ENCODE results near the gene ACER3. TPM values are rescaled to one million over a fixed set of nuclear protein-coding genes. Genes with fewer than 3 reads are reported as not detected.
A peak's percentile ranks its signal among the peaks of the same experiment; 100 is the strongest.
"Not testable (repeated sequence)": the region's sequence is repeated elsewhere in the genome, so short reads cannot be mapped to it uniquely, and the experiment has no call there.

The ACER3 gene
- total RNA-seq, 1 experiment from 2014 or later, result 47.2 TPM

DNA sequence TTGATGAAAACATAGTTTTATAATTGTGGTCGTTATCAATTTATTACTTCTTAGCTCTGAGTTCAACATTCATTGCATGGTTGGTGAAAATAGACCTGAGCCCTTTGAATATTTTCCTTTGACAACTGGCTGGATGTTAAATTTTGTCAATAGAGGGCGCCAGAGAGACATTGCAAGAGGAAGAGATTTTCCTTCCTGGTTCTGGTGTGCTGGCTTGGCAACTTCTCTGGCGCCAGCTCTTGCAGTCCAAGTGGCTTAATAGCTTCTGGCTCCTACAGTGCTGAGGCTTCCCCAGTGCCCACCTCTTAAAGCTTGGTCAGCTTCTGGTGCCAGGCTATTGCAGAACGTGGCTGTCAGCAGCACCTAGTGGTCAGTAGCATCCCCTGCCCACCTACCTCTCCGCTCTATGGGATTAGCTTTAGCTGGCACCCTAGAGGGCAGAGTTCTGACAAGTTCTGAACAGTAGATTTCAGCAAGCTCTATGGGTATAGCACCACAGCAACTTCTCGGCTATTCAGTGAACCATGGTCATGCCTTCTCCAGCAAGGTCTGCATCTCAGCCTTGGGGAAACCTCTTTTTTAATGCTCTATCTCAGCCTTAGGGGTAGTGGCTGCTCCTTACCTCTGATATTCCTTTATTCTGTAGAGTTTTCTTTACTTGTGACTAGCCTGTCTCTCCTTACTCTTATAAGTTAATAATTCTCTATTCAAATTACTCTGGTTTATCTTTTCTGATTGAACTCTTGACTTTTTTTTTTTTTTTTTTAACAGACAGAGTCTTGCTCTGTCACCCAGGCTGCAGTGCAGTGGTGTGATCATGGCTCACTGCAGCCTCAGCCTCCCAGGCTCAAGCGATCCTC is 59.4 kb downstream of the ACER3 start:
- DNase-seq (ENCODE audit: low read depth), result peak; percentile 78

DNA sequence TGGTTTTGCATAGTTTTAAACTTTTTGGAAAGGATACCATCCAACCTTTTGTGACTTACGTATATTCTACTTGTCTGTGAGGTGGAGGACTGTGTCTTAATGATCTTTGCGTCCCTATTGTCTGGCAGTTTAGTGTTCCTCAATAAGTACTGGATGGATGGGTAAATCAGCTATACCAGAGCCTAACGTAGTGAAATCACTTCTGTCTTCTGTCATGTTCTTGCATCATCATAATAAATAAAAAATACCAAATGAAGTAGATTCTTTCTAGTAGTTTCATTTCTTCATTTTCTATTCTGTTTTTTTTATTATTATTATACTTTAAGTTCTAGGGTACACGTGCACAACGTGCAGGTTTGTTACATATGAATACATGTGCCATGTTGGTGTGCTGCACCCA is 66.4 kb downstream of the ACER3 start:
- no peak for DNase-seq (ENCODE audit: low read depth)

DNA sequence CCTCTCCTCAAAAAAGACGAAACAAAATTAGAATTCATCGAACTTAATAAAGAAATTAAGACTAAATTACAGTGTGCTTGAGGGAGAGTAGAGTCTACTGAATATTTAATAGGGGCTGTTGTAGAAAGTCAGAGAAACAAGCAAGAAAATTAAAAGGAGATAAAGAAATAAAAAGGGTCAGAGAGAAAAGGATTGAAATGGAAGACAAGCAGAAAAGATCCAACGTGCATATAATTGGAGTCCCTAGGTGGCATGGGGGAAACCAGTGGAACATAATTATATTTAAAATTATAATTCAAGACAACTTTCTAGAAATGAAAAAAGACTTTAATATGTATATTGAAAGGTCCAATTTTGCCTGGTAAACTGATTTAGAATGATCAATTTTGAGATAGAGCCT is 74.3 kb downstream of the ACER3 start:
- no peak for DNase-seq (ENCODE audit: low read depth)

DNA sequence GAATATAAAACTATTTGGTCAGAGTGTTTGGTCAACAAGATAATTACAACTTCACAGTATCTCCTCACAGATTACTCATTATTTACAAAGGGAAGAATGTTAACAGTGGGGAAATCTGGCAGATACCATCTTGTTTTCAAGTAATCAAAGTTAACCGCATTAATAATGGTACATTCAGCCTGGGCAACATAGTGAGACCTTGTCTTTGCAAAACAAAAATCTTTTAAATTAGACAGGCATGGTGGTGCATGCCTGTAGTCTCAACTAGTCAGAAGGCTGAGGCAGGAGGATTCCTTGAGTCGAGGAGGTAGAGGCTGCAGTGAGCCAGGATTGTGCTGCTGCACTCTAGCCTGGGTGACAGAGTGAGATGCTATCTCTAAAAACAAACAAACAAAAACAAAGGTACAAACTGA is 78.5 kb downstream of the ACER3 start:
- no peak for DNase-seq (ENCODE audit: low read depth)

DNA sequence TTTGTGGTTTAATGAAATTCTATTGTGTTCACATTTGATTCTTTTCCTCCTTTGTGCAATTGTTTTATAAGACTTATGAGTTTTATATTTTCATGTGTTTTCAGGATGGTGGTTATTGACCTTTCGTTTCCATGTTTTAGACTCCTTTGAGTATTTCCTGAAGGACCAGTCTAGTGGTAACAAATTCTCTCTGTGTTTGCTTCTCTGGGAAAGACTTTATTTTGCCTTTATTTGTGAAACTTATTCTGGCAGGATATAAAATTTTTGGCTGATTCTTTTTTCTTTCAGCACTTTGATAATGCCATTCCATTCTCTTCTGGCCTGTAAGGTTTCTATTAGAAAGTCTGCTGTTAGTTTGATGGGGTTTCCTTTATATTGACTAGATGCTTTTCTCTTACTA is 83.5 kb downstream of the ACER3 start:
- DNase-seq (ENCODE audit: low read depth), result no peak

DNA sequence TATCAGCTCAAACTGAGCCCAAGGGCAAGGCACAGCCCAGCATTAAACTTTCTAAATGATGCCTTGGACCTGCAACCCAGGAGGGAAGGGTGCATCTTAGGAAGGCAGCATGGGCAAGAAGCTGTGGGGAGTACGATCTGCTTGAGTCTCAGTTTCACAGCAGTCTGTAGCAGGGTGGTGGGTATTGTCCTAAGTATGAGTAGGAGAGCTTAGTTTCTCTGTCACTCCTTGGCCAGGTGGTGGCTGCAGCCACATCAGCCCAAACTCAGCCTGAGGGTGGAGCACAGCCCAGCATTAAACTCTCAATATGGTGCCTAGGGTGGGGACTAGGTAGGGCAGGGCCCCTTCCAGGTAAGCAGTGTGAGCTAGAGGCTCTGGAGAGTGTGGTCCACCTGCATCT is 85.5 kb downstream of the ACER3 start:
- no peak for DNase-seq (ENCODE audit: low read depth)

DNA sequence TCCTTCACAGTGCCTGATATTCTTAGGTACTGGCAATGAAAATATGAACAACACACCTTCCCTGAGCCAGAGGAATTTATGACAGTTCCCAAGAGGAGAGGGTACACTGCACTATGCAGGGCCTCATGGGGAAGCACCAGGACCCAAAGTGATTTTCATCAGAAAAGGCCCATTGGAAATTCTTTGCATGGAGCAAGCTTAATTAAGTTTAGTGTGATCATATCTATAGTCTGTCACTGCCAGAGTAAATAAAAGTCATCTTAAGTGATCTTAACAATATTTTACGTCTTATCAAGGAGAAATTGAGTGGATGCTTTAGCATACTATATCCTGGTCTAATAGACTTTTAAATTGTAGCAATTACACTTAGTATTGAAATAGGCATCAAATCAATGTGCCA is 86.5 kb downstream of the ACER3 start:
- no peak for DNase-seq (ENCODE audit: low read depth)

DNA sequence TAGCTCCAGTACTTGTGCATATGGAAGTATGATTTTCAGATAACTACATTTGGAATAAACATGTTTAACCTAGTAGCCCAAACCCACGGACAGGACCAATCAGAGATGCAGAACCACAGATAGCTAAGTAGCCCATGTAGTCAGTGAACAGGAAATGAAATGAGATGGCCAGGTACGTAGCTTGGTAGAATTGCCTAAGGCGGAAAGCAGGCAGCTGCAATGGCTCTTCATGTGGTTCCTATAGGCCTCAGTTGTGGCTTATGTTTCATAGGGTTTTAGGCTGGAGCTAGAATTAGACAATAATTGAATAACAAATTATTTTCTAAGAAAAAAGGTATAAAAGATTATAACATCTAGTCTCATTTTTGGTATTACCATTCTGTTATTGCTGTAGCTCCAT is 87.1 kb downstream of the ACER3 start:
- no peak for DNase-seq (ENCODE audit: low read depth)

DNA sequence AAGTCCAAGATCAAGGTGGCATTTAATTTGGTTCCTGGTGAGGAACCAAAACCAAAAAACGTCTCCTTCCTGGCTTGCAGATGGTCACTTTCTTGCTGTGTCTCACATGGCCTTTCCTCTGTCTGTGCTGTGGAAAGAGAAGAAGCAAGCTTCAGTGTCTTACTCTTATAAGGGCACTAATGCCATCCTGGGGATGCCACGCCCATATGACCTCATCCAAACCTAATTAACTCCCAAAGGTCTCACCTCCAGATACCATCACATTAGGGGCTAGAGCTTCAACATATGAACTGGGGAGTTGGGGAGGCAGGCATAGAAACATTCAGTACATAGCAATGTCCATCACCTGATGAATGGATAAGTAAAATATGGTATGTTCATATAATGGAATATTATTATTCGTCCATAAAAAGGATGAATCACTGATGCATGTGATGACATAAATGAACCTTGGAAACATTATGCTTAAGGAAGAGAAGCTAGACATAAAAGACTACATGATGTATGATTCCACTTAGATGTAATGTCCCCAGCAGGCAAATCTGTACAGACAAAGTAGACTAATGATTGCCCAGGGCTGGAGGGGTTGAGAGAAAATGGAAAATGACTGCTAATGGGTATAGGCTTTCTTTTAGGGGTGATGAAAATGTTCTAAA is 94.9 kb downstream of the ACER3 start:
- no peak for DNase-seq (ENCODE audit: low read depth)

DNA sequence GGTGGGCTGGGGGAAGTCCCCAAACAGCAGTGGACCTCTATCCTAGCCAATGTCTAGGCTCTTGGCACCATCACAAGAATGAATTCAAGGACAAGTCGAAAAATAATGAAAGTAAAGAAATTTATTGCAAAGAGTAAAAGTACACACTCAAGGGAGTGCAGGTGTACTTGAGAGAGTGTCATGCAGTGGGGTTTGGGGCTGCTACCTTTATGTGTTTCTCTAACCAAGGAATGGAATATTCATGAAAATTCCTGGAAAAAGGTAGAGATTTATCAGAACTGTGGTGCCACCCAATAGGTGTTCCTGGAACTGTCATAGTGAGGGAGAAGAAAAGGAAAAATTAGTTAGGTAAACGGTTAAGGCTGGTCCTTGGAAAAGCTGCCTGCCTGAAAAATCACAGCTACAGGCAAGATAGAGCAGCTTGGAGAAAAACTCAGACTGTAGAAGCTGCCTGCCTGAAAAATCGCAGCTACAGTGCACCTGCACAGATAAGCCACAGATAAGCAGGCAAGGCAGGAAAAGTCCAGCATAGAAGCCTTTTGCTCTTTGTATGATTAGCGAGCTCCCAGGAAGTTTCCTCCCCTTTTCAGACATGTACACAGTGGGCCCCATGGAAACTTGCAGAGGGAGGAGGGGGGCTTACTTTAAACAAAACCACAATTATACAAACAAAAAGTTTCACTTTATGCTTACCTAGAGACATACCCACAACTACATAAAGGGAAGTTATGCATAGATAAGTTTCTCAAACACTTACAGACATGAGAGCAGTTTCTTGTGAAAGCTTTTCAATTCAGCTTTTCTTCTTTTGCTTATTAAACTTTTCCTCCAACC is 102.1 kb downstream of the ACER3 start:
- no peak for DNase-seq (ENCODE audit: low read depth)

DNA sequence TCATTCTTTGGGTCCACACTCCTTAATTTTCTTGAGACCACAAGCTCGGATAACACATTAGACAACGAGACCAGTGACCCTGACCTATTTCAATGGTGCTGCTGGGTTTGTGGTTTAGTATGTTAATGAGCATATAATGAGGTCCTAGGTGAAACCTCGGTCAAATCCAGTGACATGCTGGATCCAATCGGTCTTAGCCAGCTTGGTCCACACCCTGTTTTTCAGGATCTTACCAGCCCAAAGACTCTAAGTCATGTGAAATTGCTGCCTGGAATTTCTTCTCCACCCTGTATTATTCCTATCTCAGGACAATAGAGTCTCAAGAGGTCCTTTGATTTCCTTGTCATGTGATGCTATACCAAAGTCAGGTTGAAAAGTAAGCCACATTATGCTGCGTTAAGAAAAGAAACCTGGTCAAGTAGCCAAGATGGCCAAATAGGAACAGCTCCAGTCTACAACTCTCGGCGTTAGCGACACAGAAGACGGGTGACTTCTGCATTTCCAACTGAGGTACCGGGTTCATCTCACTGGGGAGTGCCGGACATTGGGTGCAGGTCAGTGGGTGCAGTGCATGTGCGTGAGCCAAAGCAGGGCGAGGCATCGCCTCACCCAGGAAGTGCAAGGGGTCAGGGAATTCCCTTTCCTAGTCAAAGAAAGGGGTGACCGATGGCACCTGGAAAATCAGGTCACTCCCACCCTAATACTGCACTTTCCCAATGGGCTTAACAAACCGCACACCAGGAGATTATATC is 102.9 kb downstream of the ACER3 start:
- DNase-seq (ENCODE audit: low read depth), result not testable (repeated sequence)

DNA sequence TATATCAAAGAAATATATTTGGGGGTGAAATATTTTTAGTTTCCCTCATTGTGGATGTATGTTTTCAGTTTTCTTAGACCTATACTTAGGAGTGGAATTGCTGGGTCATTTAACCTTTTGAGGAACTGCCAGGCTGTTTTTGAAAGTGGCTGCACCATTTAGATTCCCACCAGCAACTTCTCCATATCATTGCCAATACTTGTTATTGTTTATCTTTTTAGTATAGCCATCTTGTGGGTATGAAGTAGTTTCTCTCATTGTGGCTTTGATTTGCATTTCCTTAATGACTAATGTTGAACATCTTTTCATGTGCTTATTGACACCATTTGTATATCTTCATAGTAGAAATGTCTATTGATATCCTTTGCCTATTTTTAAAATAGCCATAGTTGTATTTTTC is 111.3 kb downstream of the ACER3 start:
- DNase-seq (ENCODE audit: low read depth), result no peak

DNA sequence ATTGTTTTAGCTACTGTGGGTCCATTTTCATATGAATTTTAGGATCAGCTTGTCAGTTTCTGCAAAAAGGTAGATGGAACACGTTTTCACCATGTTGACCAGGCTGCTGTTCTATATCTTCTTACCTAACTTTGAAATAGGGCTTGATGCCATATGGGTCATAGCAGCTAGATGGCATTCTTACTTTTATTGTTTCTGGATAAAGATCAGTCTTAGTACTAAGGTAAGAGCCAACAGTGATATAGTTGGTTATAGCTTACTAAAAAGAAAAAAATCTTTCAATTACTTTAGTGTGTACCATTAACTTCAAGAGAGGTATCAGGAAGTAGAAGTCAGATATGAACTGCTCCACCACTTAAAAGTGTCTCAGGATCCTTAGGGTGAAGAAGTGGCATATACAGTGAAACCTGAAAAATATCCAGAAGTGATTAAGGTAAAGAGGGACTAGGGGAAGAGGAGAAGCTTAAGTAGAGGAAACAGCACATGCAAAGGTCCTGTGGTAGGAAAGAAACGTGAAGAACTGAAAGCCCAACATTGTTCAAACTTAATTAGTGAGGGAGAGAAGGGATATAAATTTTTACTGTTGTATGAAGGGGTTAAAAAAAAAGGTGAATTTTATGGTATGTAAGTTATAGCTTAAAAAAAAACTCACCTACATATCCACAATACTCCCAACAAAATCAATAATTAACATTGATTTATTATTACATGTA is 113.6 kb downstream of the ACER3 start:
- no peak for DNase-seq (ENCODE audit: low read depth)

DNA sequence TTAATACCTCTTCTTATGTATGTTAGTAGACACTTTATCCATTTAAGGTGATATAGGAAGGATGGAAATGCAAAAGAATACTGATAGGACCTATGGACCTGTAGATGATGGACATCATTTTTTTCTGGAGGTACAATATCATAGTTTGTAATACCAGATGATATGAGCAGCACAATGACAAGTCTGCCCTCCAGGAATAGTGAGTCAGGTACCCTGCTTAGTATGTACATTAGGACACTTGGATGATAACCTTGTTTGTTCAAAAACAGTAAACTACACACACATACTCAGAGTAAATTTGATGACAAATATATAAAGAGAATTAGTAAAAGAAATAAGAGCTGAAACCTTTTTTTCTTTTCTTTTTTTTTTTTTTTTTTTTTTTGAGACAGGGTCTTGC is 114.8 kb downstream of the ACER3 start:
- DNase-seq (ENCODE audit: low read depth), result no peak

DNA sequence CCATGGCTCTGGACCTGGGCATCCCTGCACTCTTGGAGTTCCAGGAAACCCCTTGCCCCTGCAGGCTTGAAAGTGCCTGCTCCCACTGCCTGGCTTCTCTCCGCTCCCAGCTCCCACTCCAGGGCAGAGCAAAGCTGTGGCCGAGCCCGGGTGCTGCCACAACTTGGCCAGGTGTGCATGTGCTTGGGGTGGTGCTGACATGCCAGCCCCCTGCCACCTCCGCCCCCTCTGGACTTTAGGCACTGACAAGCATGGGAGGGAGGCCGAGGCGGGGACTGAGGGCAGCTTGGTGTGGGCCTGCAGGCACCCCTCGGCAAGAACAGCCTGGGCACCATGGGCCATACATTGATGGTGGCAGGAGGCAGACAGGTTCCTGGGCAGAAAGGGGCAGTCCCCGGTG is 117.1 kb downstream of the ACER3 start:
- DNase-seq (ENCODE audit: low read depth), result no peak

DNA sequence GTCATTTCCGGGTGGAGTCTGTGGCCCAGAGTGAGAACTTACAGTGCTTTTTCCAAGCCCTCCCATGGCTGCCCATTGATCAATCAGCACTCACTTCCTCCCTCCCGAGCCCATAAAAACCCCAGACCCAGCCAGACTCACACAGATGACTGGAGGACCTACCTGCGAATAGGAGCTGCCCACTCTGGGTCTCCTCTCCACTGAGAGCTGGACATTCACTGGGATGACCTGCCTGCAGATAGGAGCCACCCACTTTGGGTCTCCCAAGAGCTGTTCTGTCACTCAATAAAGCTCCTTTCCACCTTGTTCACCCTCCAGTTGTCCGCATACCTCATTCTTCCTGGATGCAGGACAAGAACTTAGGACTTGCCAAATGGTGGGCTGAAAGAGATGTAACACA is 117.5 kb downstream of the ACER3 start:
- no peak for DNase-seq (ENCODE audit: low read depth)

DNA sequence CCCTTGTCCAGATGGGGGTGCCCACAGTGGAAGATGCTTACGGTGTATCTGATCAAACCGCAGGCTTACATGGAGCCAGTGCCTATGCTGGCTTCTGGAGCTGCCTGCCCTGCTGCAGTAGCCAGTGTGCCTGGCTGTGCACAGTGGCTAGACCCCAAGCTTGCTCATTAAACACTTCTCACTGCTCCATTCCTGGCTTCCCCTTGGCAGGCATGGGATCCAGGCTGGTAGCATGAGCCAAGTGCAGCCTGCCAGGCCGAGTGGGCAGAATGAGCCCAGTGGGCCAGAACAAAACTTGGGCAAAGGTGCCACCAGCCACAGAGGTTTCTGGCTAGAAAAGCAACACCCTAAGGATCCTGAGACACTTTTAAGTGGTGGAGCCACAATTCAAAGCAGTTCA is 118.1 kb downstream of the ACER3 start:
- DNase-seq (ENCODE audit: low read depth), result no peak

DNA sequence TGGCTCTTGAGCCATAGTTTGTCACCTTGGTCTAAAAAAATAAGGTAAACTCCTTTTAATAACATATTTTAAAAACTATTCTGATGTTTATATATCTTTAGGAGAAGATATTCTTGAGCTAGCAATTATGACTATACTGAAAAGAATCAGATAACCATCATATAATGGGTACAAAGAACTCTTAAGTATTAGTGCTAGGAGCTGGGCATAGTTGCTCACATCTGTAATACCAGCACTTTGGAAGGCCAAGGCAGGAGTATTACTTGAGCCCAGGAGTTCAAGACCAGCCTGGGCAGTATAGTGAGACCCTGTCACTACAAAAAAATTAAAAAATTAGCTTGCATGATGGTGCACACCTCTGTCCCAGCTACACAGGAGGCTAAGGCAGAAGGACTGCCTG is 119.5 kb downstream of the ACER3 start:
- DNase-seq (ENCODE audit: low read depth), result no peak

DNA sequence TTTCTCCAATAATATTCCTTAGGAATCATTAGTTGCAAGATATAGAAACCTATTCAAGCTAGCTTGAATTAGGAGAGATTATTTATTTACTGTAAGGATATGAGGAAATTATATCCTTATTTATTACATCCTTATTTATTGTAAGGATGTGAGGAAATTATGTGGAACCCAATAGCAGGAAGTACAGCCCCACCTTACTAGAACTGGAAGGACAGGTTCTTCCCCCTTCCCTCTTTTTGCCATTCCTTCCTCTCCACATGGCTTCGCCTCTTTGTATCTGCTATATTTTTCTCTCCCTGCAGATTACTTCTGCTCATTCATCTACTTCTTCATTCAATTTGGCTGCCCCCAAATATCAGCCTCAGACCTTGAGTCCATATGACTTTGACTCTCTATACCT is 124.0 kb downstream of the ACER3 start:
- no peak for DNase-seq (ENCODE audit: low read depth)

DNA sequence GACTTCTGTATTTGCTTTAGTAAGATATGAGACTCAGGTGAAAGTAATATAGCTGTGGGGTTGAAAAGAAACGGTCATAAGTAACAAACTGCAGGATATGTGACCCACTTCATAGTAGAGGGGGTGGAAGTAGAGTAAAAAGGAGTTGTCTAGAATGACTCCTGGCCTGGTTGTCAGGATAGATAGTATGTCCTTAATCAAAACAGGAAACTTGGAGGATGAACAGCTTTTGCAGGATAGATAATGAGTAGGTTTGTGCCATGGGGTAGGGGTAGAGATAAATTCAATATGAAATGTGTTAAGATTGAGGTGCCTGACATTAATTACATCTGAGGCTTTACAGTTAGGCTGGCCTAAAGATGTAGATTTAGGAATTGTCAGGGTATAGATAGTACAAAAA is 126.5 kb downstream of the ACER3 start:
- DNase-seq (ENCODE audit: low read depth), result no peak

DNA sequence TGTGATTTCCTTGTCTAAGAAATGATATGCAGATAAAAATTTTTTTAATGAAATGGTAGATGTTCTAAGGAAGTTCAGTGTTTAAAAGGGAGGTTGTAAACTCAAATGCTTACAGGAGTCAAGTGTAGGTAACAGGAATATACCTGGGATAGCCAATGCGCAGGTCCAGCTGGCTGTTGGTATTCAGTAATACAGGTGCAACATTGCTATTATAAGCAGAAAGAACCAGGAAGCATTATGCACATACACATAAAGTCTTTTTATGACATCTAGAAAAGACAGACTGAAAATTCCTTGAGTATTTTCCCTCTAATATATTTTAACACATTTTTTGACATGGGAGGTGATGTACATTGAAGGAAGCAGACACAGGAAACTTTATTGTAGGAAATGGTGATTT is 129.9 kb downstream of the ACER3 start:
- DNase-seq (ENCODE audit: low read depth), result no peak
